AG04450 (cell line): ENCODE measurements around the gene DNASE1L2. TPM values are rescaled to one million over a fixed set of nuclear protein-coding genes. Genes with fewer than 3 reads are reported as not detected.
A peak's percentile ranks its signal among the peaks of the same experiment; 100 is the strongest.

ENCODE experiments used
- CTCF ChIA-PET: fragments of 300-600, 350-600 bp; formaldehyde crosslinking; extraction: SDS; loops from one replicate; lab custom pipeline; 2022; ENCODE audit warnings: antibody characterized with exemption, inconsistent platforms; lab: Charles Lee
- POLR2A ChIA-PET: fragments of 350-600 bp; formaldehyde crosslinking; extraction: SDS; loops from one replicate; lab custom pipeline; 2021; ENCODE audit warnings: antibody characterized with exemption, inconsistent platforms; lab: Yijun Ruan, JAX
- DNase-seq: peaks from one replicate; pipeline ENCODE4 v3.0.0-alpha.2; 2011; ENCODE audit warnings: low read depth, low spot score
- H3K27ac ChIP-seq: one replicate; pipeline ENCODE4 v1.5.1; 2012; ENCODE audit warnings: low read depth, low read length, control low read depth
- H3K27me3 ChIP-seq: one replicate; pipeline ENCODE4 v1.6.0; 2012; ENCODE audit warnings: low read length; ENCODE audit not compliant: control insufficient read depth, insufficient read depth
- H3K4me3 ChIP-seq: 2 replicates; pipeline ENCODE4 v1.5.1; 2011; ENCODE audit warnings: mild to moderate bottlenecking, low read depth, low read length, control low read depth
- H3K9me3 ChIP-seq: 2 replicates; pipeline ENCODE4 v1.5.1; 2012; ENCODE audit warnings: low read length; ENCODE audit not compliant: control insufficient read depth, insufficient read depth
- polyA minus RNA-seq: library from RNA; depleted of rRNA, polyadenylated mRNA; stranded (reverse); fragments of >200 nt; gene quantifications from 2 replicates; pipeline ENCODE4 v1.2.3, GENCODE V29; 2011; rRNA and poly(A)+ RNA removed
- polyA plus RNA-seq: library from polyadenylated mRNA; depleted of rRNA; stranded (reverse); fragments of >200 nt; gene quantifications from 2 replicates; pipeline ENCODE4 v1.2.3, GENCODE V29; 2011; rRNA removed
- TF ChIP-seq, protein P1 (sequence below): IDR thresholded peaks from 2 replicates; pipeline ENCODE4 v1.5.1; 2011; ENCODE audit warnings: low read depth, low read length, control low read depth, inconsistent platforms

Gene DNASE1L2, protein sequence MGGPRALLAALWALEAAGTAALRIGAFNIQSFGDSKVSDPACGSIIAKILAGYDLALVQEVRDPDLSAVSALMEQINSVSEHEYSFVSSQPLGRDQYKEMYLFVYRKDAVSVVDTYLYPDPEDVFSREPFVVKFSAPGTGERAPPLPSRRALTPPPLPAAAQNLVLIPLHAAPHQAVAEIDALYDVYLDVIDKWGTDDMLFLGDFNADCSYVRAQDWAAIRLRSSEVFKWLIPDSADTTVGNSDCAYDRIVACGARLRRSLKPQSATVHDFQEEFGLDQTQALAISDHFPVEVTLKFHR
- polyA plus RNA-seq: 0.14 and 0.19 TPM in 2 replicates
- polyA minus RNA-seq: 0.14 and 0.17 TPM in 2 replicates

DNA sequence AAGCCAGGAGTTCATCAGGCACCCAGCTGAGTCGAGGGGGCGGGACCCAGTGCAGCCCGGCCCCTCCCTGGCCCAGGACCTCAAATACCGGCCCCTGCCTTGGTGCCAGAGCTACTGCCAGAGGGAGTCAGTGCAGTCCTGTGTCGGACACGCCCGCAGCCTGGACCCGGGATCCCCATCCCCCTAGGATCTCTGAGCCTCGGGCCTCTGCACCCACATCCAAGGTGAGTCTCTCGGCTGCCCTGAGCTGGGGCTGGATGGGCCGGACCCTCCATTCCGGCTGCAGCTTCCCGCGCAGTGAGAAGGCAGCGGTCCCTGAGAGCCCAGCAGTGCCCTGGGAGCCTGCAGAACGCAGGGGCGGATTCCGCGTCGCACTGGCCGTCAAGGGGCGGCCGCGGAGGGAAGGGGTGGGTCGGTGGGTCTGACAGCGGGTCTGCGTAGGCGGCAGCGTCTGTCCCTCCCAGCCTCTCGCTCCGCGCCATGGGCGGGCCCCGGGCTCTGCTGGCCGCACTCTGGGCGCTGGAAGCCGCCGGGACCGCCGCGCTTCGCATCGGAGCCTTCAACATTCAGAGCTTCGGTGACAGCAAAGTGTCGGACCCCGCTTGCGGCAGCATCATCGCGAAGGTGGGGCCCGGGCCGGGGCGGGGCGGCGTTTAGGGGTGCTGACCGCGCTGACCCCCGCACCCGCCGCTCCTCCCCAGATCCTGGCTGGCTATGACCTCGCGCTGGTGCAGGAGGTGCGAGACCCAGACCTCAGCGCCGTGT is at the start of gene DNASE1L2:
Gene DNASE1L2, plus strand, starts transcription at position 108 of the 765 bp plus-strand sequence. Its CDS starts 373 bp downstream, at position 481.
- peaks cover 13% of the 10 kb centered on the region for H3K27me3 ChIP-seq
- no peak within 1 kb of the TSS for H3K27ac ChIP-seq
- DNase-seq: no peak
- H3K9me3 ChIP-seq: no peaks in the 10 kb centered on the region; the same call in 1 of the 2 replicates
- ChIA-PET CTCF (interaction anchor here (1.0 kb wide), 1 partner anchor 14 kb away, joined by 4 read pairs; the partner anchor contains the start of gene ECI1), POLR2A (interaction anchor here (0.8 to 1.2 kb wide), 5 partner anchors 14 to 81 kb away, joined by 3 to 4 read pairs (median 3); partner anchors contain the start of genes PGP and TRAF7)
- H3K4me3 ChIP-seq: peak within 1 kb of the TSS; percentile 36
- TF ChIP-seq, protein P1, sequence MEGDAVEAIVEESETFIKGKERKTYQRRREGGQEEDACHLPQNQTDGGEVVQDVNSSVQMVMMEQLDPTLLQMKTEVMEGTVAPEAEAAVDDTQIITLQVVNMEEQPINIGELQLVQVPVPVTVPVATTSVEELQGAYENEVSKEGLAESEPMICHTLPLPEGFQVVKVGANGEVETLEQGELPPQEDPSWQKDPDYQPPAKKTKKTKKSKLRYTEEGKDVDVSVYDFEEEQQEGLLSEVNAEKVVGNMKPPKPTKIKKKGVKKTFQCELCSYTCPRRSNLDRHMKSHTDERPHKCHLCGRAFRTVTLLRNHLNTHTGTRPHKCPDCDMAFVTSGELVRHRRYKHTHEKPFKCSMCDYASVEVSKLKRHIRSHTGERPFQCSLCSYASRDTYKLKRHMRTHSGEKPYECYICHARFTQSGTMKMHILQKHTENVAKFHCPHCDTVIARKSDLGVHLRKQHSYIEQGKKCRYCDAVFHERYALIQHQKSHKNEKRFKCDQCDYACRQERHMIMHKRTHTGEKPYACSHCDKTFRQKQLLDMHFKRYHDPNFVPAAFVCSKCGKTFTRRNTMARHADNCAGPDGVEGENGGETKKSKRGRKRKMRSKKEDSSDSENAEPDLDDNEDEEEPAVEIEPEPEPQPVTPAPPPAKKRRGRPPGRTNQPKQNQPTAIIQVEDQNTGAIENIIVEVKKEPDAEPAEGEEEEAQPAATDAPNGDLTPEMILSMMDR: no peak

DNA sequence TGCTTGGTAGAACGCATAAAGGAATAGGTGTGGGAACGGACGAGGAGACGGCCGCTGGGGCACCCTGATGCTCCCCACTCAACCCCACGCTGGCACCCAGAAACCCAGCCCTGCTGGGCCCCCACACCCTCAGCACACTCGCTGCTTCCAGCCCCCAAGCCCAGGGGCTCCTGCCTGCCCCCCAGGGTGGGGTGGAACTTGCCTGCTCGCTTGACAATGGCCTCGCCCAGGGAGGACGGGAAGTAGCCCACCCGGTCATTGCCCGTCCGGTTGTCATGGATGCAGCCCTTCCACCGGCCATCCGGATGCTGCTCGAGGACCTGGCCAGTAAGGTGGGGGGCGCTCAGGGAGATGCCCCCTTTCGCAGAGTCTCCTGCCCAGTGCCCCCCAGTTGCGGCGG is 49.7 kb upstream of the DNASE1L2 start:
- Histone ChIP-seq H3K27me3 (peaks cover 2% of the 10 kb centered on the region), H3K27ac (no peak overlapping the region), H3K9me3 (no peaks in the 10 kb centered on the region; the same call in 1 of the 2 replicates), H3K4me3 (no peak overlapping the region)
- DNase-seq: no peak
- TF ChIP-seq, protein P1: no peak
- ChIA-PET CTCF (no interaction called here), POLR2A (no interaction called here)

DNA sequence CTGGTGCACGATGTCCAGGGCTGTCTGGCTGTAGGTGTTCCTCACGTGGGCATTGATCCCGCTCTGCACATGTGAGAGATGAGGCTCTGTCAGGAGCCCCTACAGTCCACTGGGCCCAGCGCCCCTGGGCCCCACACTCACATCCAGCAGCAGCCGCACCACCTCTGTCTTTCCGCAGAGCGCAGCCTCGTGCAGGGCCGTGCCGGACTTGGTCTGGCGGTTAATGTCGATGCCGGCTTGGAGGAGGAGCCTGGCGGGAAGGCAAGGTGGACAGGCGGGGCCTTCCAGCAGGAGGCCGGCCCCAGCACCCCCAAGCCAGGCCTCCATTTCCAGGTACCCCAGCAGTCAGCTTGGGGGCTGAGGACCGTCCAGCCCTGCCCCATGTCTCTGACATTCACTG is 49.0 kb upstream of the DNASE1L2 start:
- TF ChIP-seq, protein P1: no peak
- Histone ChIP-seq H3K27ac (no peak overlapping the region), H3K27me3 (peaks cover 2% of the 10 kb centered on the region), H3K4me3 (no peak overlapping the region), H3K9me3 (no peaks in the 10 kb centered on the region; the same call in 1 of the 2 replicates)
- POLR2A ChIA-PET: interaction anchor here (0.6 to 1.4 kb wide), 2 partner anchors 20 to 32 kb away, joined by 3 to 14 read pairs; partner anchors contain the start of gene TRAF7
- DNase-seq: no peak
- CTCF ChIA-PET: no interaction called here

DNA sequence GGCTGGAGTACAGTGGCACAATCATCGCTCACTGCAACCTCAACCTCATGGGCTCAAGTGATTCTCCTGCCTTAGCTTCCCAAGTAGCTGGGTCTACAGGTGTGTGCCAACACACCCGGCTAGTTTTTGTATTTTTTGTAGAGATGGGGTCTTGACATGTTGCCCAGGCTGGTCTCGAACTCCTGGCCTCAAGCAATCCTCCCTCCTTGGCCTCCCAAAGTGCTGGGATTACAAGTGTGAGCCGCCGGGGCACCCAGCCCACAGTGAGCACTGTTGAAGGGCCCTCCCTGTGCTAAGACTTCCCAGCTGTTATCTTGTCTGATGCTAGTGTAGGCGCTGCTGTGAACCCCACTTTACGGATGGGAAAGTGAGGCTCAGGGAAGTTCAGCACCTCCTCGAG is 47.8 kb upstream of the DNASE1L2 start:
- no peak overlapping the region for H3K27ac ChIP-seq
- CTCF ChIA-PET: no interaction called here
- no peaks in the 10 kb centered on the region; the same call in 1 of the 2 replicates for H3K9me3 ChIP-seq
- TF ChIP-seq, protein P1: no peak
- DNase-seq: no peak
- peaks cover 5% of the 10 kb centered on the region for H3K27me3 ChIP-seq
- POLR2A ChIA-PET: interaction anchor here (0.7 to 1.4 kb wide), 2 partner anchors 33 to 259 kb away, joined by 8 to 14 read pairs; partner anchors contain the start of gene TRAF7
- H3K4me3 ChIP-seq: no peak overlapping the region
